GM21737 (cell line): Measurements from ENCODE around the gene CACNA1A.

Experiments
- ATAC-seq: cut with Tn5 transposase; IDR thresholded peaks from one replicate; pipeline ENCODE4 v1.9.1; 2021; ENCODE audit warnings: mild to moderate bottlenecking, moderate library complexity; ENCODE audit not compliant: unreplicated experiment

CACNA1A gene

DNA sequence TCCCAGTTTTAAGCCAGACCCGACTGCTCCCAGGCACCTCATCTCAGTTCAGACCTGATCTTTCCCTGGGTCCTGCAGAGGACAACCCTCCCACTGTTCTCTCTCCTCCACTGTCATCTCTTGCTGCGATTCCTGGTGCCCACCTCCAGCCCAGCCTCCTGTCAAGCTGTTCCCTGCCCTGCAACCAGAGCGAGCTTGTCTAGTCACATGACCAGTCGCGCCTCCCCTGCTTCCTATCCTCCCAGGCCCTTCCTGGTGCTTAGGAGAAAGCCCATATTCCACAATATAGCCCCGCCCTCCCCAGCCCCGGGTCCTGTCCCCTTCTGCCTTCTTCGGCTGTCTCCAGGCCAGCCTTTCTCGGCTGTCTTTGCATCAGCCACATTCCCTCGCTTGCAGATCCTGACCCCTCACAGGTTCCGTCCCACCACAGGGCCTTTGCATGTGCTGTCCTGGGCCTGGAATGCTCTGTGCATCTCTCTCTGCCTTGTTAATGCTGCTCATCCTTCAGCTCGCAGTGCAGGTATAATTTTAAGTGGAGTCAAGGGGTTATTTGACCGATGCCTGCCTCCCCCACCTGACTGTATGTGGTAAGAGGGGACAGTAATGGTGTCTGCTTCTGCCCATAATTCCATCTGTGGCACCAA is 267.3 kb downstream of the CACNA1A start:
- ATAC-seq: no peak

DNA sequence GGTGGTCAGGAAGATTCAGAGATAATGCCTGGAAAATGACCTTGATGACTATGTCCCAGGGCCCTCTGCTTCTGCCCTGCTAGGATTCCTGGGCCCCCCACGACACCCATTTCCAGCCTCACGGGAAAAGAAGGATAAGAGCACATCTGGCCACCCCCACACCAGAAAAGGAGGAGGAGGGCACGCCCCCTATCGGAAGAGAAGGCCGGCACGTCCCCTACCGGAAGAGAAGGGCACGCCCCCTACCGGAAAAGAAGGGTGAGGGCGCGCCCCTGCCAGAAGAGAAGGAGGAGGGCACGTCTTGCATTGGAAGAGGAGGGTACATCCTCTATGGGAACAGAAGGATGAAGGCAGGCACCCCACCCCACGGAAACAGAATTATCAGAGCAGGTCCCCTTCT is 271.8 kb downstream of the CACNA1A start:
- no peak for ATAC-seq

DNA sequence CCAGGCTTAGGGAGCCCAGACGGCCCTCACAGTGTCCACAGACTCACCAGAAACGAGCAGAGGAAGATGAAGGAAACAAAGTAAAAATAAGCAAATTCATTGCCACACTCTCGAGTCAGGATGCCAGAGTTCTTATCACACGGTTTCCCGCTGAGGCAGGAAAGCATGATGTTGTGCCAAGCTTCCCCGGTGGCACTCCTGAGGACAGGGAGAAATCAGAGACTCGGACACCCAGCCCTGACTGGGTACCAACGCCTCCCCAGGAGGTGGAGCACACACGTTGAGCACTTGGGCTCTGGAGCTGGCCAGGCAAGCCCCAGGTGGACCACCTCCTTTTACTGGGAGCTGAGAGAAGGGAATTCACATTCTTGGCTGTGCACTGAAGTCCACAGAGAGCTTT is 274.6 kb downstream of the CACNA1A start:
- no peak for ATAC-seq

DNA sequence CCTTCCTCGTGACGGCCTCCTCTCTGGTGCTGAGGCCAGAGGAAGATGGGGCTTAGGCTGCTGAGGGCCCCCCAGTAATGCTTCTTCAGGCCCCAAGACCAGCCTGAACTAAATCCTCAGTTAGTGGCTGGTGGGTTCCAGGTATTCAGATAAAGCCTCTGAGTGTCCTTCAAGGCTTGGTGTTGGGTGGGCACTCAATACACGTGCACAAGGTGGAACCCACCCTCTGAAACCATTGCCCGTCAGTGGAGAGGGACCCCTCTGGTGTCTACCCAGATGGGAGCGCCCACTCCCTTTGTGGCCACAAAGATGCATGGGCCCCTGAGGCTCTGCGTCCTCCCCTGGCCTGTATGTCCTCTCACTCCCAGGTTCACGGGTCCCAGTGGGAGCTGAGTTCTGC is 277.0 kb downstream of the CACNA1A start:
- no peak for ATAC-seq

DNA sequence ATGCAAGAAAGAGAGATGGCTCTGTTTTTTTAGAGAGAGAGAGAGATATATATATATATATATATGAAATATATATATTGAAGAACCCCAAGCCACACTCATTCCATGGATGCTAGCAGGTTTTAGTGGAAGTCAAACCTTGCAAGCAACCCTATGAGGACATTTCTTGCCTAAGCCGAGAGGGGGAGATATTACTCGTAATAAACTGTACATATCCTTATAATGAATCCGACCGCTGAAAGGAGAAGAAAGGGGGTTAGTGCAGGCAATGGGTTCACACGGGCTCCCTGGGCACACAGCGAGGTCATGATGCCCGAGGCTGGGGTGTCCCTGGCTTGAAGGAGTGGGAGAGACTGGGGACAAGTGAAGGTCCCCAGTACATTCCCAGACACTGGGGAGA is 277.7 kb downstream of the CACNA1A start:
- no peak for ATAC-seq

DNA sequence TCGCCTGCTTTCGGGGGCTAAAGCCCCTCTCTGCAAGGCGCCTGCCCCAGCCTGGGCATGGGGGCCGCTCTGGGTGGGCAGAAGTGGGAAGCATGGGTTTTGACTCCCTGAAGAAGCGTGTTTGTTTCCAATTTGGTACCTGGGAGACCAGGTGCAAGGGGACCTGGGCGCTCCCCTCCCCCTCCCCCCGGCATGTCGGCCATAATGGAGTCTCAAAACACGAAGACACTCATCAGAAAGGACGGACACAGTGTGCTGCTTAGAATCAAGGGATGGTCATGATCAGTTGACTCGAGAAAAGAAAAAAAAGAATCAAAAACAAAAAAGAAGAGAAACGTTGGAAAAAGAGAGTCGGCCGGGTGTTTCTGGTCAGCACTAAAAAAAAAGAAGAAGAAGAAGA is 279.3 kb downstream of the CACNA1A start:
- ATAC-seq: no peak

DNA sequence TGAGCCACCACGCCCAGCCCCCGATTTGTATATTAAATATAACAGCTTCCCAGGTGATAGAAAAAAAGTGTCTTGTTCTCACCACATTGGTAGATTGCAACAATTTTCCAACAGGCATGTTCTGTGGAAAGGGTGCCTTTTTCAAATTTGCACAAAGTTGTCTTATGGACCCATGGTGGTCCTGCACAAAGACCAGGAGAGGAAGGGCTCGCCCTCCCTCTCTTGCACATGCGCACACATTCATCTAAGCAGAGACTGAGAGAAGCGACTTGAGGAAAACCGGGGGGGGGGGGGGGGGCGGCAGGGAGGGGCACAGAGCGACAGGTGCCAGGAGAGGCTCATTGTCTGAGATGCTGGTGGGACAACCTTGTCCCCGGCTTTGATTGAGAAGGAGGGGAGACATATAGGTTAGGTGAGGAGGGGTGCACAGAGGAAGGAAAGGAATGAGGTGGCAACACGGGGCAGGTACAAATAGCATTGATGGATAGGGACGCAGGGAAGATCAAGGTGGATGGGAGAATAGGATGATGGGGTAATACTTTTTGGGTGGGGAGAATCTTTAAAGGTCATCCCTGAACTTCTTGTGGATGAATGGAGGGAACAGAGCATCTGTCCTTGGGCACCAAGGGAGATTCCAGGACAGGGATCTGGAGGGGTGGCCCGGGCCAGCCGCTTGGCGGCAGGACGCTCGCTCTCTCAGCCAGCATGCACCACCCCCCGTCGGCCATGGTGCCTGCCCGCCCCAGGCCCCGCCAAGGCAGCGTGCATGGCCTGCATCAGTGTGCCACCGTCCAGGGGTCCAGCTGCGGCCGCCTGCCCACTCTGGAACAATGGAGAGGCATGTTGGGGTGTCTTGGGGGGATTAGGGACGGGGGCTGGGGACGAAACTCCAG is 280.1 kb downstream of the CACNA1A start:
- no peak for ATAC-seq

DNA sequence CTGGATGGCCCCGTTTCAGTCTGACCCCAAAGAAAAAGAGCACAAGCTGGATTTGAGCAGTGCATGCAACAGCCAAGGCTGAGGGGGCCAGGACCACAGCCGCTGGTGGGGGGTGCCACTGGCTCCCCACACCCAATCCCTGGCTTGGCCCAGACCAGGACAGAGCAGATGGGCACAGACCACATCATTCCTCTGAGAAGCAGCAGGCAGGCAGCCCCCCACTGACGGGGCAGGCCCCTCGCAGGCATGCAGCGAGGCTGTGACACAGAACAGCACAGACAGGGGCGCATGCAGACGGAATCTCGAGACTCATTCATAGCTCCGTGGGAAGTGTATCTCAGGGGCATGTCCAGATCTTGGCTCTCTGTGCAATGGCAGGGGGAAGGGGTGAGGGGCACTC is 281.2 kb downstream of the CACNA1A start:
- ATAC-seq: no peak

DNA sequence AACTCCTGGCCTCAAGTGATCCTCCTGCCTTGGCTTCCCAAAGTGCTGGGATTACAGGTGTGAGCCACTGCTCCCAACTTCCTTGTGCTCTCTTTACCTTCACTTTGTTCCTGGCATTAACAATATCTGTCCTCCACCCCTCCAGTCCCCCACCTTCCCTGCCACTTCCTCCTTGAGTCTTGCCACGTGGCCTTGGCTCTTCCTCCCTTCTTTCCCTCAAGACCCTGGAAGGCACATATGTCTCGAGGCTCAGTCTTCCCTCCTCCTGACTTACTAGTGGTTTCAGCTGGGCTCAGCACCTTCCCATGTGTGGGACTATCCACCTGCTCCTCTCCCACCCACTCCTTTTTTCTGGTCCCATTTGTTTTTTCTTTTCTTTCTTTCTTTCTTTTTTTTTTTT is 285.4 kb downstream of the CACNA1A start:
- no peak for ATAC-seq

DNA sequence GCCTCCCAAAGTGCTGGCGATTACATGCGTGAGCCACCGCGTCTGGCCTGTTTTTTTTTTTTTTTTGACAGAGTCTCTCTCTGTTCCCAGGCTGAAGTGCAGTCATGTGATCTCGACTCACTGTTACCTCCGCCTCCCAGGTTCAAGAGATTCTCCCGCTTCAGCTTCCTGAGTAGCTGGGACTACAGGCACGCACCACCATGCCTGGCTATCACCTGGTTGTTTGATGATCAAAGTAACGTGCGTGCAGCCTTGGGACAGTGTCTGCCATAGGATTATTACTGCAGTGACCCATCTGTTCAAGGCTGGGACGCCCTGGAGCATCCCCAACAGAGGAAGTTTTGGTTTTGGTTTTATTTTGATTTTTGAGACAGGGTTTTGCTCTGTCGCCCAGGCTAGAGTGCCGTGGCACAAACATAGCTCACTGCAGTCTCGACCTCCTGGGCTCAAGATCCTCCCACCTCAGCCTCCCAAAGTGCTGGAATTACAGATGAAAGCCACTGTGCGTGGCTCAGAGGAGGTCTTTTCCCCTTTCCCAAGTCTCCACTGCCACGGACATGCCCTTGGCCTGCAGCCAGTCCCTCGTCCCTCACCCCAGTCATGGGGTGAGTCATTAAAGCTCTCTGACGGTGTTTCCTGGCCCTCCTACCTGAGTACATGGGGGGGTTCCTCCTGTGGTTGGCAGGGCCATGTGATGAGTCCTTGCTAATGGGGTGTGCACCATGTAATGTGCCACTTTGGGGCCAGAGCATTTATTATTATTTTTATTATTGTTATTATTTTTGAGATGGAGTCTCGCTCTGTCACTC is 290.5 kb downstream of the CACNA1A start:
- ATAC-seq: no peak

DNA sequence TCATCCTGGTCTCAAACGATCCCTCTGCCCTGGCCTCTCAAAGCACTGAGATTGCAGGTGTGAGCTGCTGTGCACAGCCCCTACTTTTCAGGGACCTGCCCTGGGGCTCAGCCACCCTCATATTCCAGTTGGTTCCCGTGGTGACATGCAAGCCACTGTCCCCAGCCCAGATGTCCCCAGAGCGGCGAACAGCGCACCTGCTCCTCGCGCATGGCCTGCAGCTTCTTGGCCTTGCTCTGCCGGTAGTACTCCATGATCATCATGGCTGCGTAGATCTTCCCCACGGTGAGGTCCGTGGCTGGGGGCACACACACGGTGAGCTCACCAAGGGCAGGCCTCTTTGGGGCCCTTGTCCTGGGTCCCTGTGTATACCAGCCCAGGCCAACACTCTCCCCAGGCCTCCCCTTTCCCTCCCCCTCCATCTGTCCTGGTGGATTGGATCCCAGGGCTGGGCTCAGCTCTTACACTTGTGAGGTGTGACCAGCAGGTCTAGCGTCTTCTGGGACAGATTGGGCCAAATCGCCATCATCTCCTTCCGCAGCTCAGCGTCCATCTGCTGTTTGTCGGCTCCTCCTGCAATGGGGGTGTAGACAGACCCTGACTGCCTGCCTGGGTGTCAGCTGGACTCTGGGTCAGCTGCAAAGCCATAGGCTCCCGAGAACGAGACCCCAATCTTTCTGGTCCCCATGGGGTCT is 292.1 kb downstream of the CACNA1A start:
- ATAC-seq: no peak

DNA sequence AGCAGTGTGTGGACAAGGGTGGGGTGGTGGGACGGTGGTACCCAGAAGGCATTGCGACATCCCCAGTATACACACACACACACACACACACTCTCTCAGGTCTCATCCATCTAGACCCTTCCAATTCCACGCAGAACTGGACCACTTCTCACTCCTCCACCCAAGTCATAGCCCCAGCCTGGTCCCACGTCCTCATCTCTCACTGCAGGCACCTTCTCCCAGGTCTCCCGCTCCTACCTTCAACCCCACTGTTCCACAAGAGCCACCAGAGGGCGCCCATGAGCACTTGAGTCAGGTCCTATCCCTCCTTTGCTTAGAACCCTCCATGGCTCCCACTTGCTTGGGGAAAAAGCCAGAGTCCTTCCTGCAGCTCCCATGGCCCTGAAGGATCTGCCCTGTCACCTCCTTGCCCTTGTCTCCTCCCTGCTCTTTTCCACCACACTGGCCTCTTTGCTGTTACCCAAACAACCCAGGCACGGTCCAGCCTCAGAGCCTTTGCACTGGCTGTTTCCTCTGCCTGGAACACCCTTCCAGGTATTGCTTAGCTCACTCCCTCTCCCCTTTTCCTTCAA is 293.4 kb downstream of the CACNA1A start:
- no peak for ATAC-seq

DNA sequence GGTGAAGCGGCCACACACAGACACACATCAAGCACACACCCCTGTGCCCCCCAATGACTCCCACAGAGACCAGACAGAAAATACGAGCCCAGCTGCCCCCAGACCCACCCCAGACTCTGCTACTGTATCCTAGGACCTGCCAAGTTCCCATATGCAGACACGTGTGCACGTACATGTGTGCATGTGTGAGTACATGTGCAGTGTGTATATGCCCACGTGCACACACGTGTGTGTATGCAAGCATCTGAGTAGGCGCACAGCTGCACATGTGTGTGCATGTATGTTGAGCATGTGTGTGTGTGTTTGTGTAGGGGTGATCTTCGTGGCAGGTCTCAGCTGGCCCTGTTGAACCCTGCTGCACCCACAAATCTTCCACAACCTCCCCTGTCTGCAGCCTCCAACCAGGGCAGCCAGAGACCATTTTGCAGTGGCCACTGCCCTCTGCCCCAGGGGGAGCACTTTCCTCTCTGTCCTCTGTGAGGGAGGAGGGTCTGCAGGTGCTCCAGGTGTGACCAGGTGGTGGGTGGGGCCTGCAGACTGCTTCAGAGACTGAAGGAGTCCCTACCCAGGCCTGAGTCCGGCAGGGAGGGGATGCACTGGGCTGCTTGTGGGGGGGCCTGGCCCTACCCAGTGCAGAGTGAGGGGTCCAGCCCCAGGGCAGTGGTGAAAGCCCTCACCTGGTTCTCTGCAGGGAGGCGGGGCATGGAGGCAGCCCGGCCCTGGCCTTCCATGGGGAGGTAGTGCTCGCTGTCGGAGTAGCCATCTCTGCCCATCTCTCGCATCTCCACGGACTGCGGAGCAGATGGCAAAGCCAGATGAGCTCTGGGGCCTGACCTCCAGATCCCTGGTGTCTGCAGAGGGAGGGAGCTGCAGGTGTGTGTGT is 294.6 kb downstream of the CACNA1A start:
- ATAC-seq: no peak

DNA sequence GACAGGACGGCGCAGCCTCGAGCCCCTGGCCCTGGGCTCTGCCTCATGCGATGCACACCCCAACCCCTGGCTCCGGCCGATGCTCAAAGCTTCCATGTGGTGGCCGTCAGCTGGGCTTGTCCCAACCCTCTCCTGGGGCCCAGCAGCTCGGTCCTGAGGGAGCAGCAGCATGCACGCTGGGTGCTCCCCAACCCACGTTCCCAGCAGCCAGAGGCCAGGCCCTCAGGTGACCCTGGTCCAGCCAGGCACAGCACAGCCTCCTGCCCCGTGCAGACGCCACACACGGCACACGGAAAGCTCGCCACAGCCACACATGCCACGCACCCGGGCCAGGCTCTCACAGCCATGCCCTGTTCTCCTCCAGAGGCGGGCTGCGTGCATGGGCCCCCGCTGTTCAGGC is 295.3 kb downstream of the CACNA1A start:
- ATAC-seq: no peak

DNA sequence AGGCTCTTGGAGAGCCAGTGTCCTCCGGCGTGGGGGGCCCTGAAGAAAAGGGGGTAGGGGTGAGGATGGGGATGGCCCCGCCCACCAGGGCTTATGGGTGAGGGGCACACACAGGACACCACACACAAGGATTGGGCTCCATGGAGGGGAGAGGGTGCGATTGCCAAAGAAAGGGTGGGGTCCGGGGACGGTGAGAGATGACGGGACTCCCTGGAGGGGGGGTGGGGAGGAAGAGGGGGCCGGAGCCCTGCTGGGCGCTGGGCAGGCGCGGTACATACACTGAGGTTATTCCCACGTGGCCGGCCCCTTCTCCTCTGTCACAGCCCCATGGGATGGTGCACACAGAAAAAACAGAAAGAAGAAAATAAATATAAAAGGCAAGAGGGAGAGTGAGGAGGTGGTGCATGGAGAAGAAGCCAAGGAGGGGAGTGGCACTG is 295.9 kb downstream of the CACNA1A start:
- no peak for ATAC-seq

DNA sequence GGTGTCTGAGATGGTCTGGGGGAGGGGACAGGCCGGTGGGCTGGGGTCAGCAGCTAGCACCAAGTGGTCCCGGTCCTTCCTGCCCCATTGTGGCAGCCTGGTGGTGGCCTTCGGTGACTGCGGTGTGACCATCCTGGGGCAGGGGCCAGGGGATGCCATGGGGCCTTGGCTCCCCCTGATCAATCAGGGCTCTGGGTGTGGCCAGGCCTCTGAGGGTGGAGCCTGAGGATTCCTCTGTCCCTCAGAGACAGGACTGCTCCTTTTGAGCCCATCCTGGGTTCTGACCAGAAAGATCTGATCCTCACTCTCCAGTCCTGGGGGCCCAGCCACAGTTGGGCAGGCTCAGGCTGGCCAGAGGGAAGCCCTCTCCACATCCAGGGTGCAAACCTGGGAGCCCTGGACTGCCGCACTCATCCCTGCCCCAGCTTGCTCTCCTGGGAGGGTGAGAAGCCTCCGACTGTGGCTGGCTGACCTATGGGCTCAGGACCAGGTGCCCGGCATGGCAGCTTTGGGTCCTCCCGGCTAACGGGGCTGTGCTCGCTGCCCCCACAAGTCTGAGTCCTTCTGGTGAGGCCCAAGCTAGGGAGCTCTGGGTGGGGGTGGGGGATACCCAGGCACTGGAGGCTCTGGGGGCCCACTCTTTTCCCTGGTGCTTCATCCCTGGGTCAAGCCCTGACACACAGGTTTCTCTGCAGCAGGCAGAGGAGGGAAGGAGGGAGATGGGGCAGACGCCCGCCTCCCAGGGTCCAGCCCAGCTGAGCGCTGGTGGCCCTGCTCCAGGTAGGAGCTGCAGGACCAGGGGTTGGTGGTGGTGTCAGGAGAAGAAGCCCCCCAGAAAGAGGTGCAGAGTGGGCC is 296.6 kb downstream of the CACNA1A start:
- no peak for ATAC-seq

DNA sequence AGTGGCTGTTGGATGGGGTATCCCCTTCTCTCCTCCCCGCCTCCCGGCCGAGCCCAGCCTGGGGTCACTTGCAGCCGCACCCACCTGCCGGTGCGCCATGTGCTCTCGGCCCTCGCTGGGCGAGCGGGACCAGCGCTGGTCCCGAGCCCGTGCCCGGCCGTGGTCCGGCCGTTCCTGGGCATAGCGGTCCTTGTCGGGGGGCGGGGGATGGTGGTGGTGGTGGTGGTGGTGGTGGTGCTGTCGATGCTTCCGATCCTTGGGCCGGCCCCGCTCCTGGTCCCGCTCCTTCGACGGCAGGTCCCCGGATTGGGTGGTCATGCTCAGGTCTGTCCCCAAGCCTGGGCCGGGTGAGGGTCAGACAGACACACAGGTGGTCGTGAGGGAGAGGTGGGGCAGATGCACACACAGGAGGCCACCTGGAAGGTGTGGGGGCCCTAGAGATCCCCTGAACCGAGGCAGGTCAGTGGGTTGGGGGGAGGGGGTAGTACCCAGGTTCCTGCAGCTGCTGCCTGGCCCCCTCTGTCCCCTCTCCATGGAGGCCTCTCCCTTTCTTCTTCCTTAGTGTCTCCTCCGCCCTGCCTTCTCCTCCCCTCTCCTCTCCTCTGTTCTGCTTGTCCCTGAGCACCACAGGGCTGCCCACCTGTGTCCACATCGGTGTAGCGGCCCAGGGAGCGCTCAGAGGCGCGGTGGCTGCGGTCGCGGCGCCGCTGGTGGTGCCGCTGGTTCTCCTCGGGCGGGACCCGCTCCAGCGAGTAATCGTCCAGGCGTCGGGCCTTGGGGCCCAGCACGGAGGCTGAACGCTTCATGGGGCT is 297.4 kb downstream of the CACNA1A start:
- ATAC-seq: peak; percentile 22
